K562 (cell line): ENCODE measurements around the gene FETUB. TPM values are rescaled to one million over a fixed set of nuclear protein-coding genes. Genes with fewer than 3 reads are reported as not detected.

Experiments
- ATAC-seq: fragments of 200-7000 bp; cut with Tn5 transposase; 3 replicates; pipeline ENCODE4 v1.9.1; 2020; ENCODE audit warnings: moderate library complexity
- BruUV-seq: library from RNA; stranded (reverse); fragments of 400-500 nt; replicated peaks from 2 replicates; lab custom pipeline; 2021; lab: Mats Ljungman, UMichigan
- CTCF ChIA-PET: fragments of 300-600 bp; formaldehyde crosslinking; extraction: SDS; loops from one replicate; lab custom pipeline; 2021; ENCODE audit warnings: low intra/inter-chr PET ratio; lab: Yijun Ruan, JAX
- POLR2A ChIA-PET: fragments of 300-600, 350-650 bp; sonication (Branson Sonifier 250); formaldehyde crosslinking; extraction: SDS; loops from one replicate; lab custom pipeline; 2021; ENCODE audit warnings: antibody characterized with exemption, inconsistent platforms; lab: Yijun Ruan, JAX
- DNase-seq, 4 experiments: peaks; one replicate each; pipeline versions ENCODE4 v3.0.0 to v3.0.0-alpha.2; 2011 to 2018; ENCODE audit warnings: low spot score in 3 of 4, mixed read lengths in 3 of 4; ENCODE audit errors: extremely low read depth in 1 of 4
- FAIRE-seq: peaks from 2 replicates; lab custom pipeline; 2011; peaks lifted over from hg19 to GRCh38; lab: Jason Lieb, UNC
- H2AFZ ChIP-seq: 2 replicates; pipeline ENCODE4 v1.6.0; 2011; ENCODE audit warnings: low read depth, low read length, control low read depth, inconsistent platforms
- H3K27ac ChIP-seq: fragments of 200-600 bp; 3 replicates; pipeline ENCODE4 v1.8.0; 2011; ENCODE audit warnings: low read depth, mild to moderate bottlenecking, control low read depth, inconsistent platforms, low read length, moderate library complexity, mixed read lengths; ENCODE audit errors: extremely low read depth
- H3K27me3 ChIP-seq, 2 experiments: fragments of 300-600 bp in 1 of 2; 2 replicates in 1 of 2; 3 replicates in 1 of 2; pipeline versions ENCODE4 v1.6.0 to v1.8.0; 2011; ENCODE audit warnings: inconsistent platforms in 2 of 2, low read length in 2 of 2, mild to moderate bottlenecking in 1 of 2, mixed read lengths in 1 of 2, moderate library complexity in 1 of 2; ENCODE audit not compliant: control insufficient read depth in 2 of 2, insufficient read depth in 2 of 2
- H3K36me3 ChIP-seq: fragments of 300-600 bp; 3 replicates; pipeline ENCODE4 v1.8.0; 2011; ENCODE audit warnings: mild to moderate bottlenecking, low read length, inconsistent platforms; ENCODE audit not compliant: control insufficient read depth, insufficient read depth
- H3K4me1 ChIP-seq, 2 experiments: fragments of 200-600 bp in 1 of 2; replicated peaks in 1 of 2; 2 replicates in 1 of 2; 3 replicates in 1 of 2; pipeline versions ENCODE4 v1.5.1 to v1.8.0; 2011; ENCODE audit warnings: inconsistent platforms in 2 of 2, low read length in 2 of 2, mild to moderate bottlenecking in 1 of 2, mixed read lengths in 1 of 2, moderate library complexity in 1 of 2; ENCODE audit not compliant: control insufficient read depth in 2 of 2, insufficient read depth in 2 of 2
- H3K4me2 ChIP-seq: 2 replicates; pipeline ENCODE4 v1.6.1; 2011; ENCODE audit warnings: low read length, control low read depth, inconsistent platforms, mixed read lengths; ENCODE audit not compliant: insufficient read depth
- H3K4me3 ChIP-seq: fragments of 200-600 bp; sonication (generic), shearing (Covaris generic); 2 replicates; pipeline ENCODE4 v1.5.1; 2016; ENCODE audit warnings: control low read depth, inconsistent platforms
- H3K79me2 ChIP-seq: fragments of 200-600 bp; 3 replicates; pipeline ENCODE4 v1.8.0; 2011; ENCODE audit warnings: low read length, inconsistent platforms; ENCODE audit not compliant: control insufficient read depth, insufficient read depth
- H3K9ac ChIP-seq, 2 experiments: 2 replicates each; pipeline versions ENCODE4 v1.6.0 to v1.6.1; 2011; ENCODE audit warnings: low read depth in 2 of 2, low read length in 2 of 2, control low read depth in 1 of 2, inconsistent platforms in 1 of 2, mild to moderate bottlenecking in 1 of 2, mixed read lengths in 1 of 2; ENCODE audit not compliant: insufficient read depth in 1 of 2
- H3K9me1 ChIP-seq: one replicate; pipeline ENCODE4 v1.6.0; 2011; ENCODE audit warnings: inconsistent platforms, mild to moderate bottlenecking, low read length, moderate library complexity; ENCODE audit not compliant: control insufficient read depth, insufficient read depth
- H3K9me3 ChIP-seq: replicated peaks from 2 replicates; pipeline ENCODE4 v1.5.1; 2011; ENCODE audit warnings: low read depth, low read length, inconsistent platforms; ENCODE audit not compliant: control insufficient read depth, insufficient read depth
- H4K20me1 ChIP-seq: replicated peaks from 2 replicates; pipeline ENCODE4 v1.6.1; 2011; ENCODE audit warnings: low read length, inconsistent platforms, mixed read lengths; ENCODE audit not compliant: control insufficient read depth, insufficient read depth
- GATAD2A ChIP-seq: fragments of 450-650 bp; IDR thresholded peaks from 2 replicates; pipeline ENCODE4 v1.6.1; 2017
- MTF1 ChIP-seq: fragments of 250-450 bp; sonication (Bioruptor Pico); IDR thresholded peaks from 2 replicates; pipeline ENCODE4 v1.9.0; 2021; ENCODE audit warnings: moderate library complexity, mild to moderate bottlenecking, inconsistent platforms, borderline replicate concordance
- PPARD ChIP-seq: fragments of 250-450 bp; sonication (Bioruptor Pico); IDR thresholded peaks from 2 replicates; pipeline ENCODE4 v1.8.0; 2022; ENCODE audit warnings: inconsistent platforms, mild to moderate bottlenecking, moderate library complexity
- ZNF395 ChIP-seq: fragments of 200-800 bp; sonication (Bioruptor generic); IDR thresholded peaks from 2 replicates; pipeline ENCODE4 v1.6.1; 2017; ENCODE audit warnings: missing genetic modification characterization, missing compliant biosample characterization
- WGBS: fragments of 100-300 bp; shearing (Covaris generic); methylation state at CpG from one replicate; pipeline ENCODE4 v1.1.6; 2016; ENCODE audit warnings: low coverage, mixed read lengths; ENCODE audit not compliant: insufficient coverage; ENCODE audit errors: missing lambda C conversion rate; 5-methylcytosine and 5-hydroxymethylcytosine counted together
- in situ Hi-C: fragments of 300-500 bp; cut with MboI; formaldehyde crosslinking; loops from 4 replicates; pipeline ENCODE4 v1.15.0; 2018; ENCODE audit warnings: inconsistent platforms, mixed read lengths
- intact Hi-C: fragments of 100-400 bp; cut with micrococcal nuclease; formaldehyde crosslinking; loops from 2 replicates; pipeline ENCODE4 v1.14.2; 2022
- polyA plus RNA-seq, 8 experiments: library from polyadenylated mRNA; depleted of rRNA in 4 of 8; stranded (reverse) in 5 of 8; unstranded in 3 of 8; fragments of >200 nt; fragmentation: Nextera tagmentation in 2 of 8; fragmentation: Illumina TruSeq in 1 of 8; extraction: Ambion mirVana in 2 of 8; extraction: Trizol in 1 of 8; gene quantifications; 2 replicates each; pipeline versions ENCODE4 v1.2.1 to v1.2.3, GENCODE V29; 2011 to 2014; ENCODE audit warnings: inconsistent platforms in 1 of 8, missing spikeins in 1 of 8
- total RNA-seq, 7 experiments: library from RNA; depleted of rRNA in 6 of 7; stranded (reverse); fragments of >200 nt in 6 of 7; fragmentation: Illumina TruSeq in 2 of 7; extraction: Trizol in 2 of 7; gene quantifications; 2 replicates each; pipeline versions ENCODE4 v1.2.1 to v1.2.3, GENCODE V29; 2011 to 2021; ENCODE audit warnings: low replicate concordance in 1 of 7
- TF ChIP-seq, protein P1 (sequence below), 3 experiments: fragments of 200-800 bp in 1 of 3; sonication (Bioruptor generic) in 1 of 3; sonication (generic) in 1 of 3; formaldehyde crosslinking in 1 of 3; IDR thresholded peaks; 2 replicates each; pipeline versions ENCODE4 v1.6.1 to v1.8.0; 2016 to 2022; ENCODE audit warnings: mild to moderate bottlenecking in 2 of 3, missing compliant biosample characterization in 2 of 3, missing genetic modification characterization in 2 of 3, missing genetic modification reagents in 1 of 3

FETUB gene
- total and polyA plus RNA-seq, 9 of the 15 experiments (the other 6 are each of a cell fraction or from before 2014, with no cell fraction given), result not detected

- no peak overlapping the region for H2AFZ ChIP-seq
- no peak overlapping the region for H3K9ac ChIP-seq
- no peaks in the 10 kb centered on the region for H3K9me3 ChIP-seq
- in situ Hi-C loops (no loop called here), intact Hi-C loops (no loop called here)
- ChIA-PET POLR2A (no interaction called here), CTCF (no interaction called here)
- H3K27ac ChIP-seq, result no peak overlapping the region
- TF ChIP-seq MTF1, result no peak
- WGBS, result 26% methylated on average over 4 of the region's 4 CpGs
- no peaks in the 10 kb centered on the region for H3K9me1 ChIP-seq
- DNase-seq (no peak), FAIRE-seq (no peak), ATAC-seq (no peak)
- BruUV-seq, result no TSS peak
- H4K20me1 ChIP-seq, result no peaks in the 10 kb centered on the region
- no peak overlapping the region for H3K4me2 ChIP-seq
- peaks cover 8 to 18% of the 10 kb centered on the region in 2 experiments; a peak in 3 of 5 replicates for H3K27me3 ChIP-seq
- peaks cover 0 to 7% of the 10 kb centered on the region in 2 experiments; a peak in 2 of 5 replicates for H3K4me1 ChIP-seq
- H3K79me2 ChIP-seq, result no peaks in the 10 kb centered on the region
- no peaks in the 10 kb centered on the region for H3K36me3 ChIP-seq
- H3K4me3 ChIP-seq, result no peak overlapping the region
Observed at GRCh38 chr3:186646106-186646505, 5.9 kb downstream of the FETUB start.

- H3K9ac ChIP-seq, result no peak overlapping the region
- peaks cover 10 to 18% of the 10 kb centered on the region in 2 experiments; a peak in 4 of 5 replicates for H3K27me3 ChIP-seq
- no peak for ATAC-seq
- 0% methylated on average over 1 of the region's 1 CpG for WGBS
- no peaks in the 10 kb centered on the region for H4K20me1 ChIP-seq
- no peak for DNase-seq
- no peak overlapping the region for H2AFZ ChIP-seq
- H3K9me1 ChIP-seq, result no peaks in the 10 kb centered on the region
- H3K4me2 ChIP-seq, result no peak overlapping the region
- no peak for FAIRE-seq
- no peak overlapping the region for H3K4me3 ChIP-seq
- no TSS peak for BruUV-seq
- ChIA-PET CTCF (no interaction called here), POLR2A (no interaction called here)
- H3K36me3 ChIP-seq, result no peaks in the 10 kb centered on the region
- H3K4me1 ChIP-seq, result peaks cover 0 to 7% of the 10 kb centered on the region in 2 experiments; a peak in 2 of 5 replicates
- TF ChIP-seq GATAD2A (no peak), ZNF395 (CRISPR knock-in tag) (no peak), PPARD (CRISPR knock-in tag) (no peak)
- TF ChIP-seq, protein P1, sequence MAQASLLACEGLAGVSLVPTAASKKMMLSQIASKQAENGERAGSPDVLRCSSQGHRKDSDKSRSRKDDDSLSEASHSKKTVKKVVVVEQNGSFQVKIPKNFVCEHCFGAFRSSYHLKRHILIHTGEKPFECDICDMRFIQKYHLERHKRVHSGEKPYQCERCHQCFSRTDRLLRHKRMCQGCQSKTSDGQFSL (CRISPR knock-in tag; IDR thresholded peaks at IDR 0.05), result no peak
- TF ChIP-seq, protein P1 (tag; IDR thresholded peaks at IDR 0.05), result no peak
- intact Hi-C loops (no loop called here), in situ Hi-C loops (no loop called here)
- H3K9me3 ChIP-seq, result no peaks in the 10 kb centered on the region
- no peaks in the 10 kb centered on the region for H3K79me2 ChIP-seq
- H3K27ac ChIP-seq, result no peak overlapping the region
Observed at GRCh38 chr3:186646841-186647240, 6.6 kb downstream of the FETUB start.
